HEK293T (cell line): ENCODE measurements around the gene RPL5.

Source experiments
- ARNT ChIP-seq: fragments of 450-650 bp; IDR thresholded peaks from 2 replicates; pipeline ENCODE4 v1.6.1; 2017; ENCODE audit warnings: mild to moderate bottlenecking
- BHLHE40 ChIP-seq: fragments of 450-650 bp; IDR thresholded peaks from 2 replicates; pipeline ENCODE4 v1.6.1; 2016; ENCODE audit warnings: mild to moderate bottlenecking, moderate library complexity, borderline replicate concordance
- CTBP1 ChIP-seq: fragments of 450-650 bp; IDR thresholded peaks from 2 replicates; pipeline ENCODE4 v1.6.1; 2016; ENCODE audit warnings: borderline replicate concordance
- FOXK2 ChIP-seq: fragments of 450-650 bp; IDR thresholded peaks from 2 replicates; pipeline ENCODE4 v1.6.1; 2016; ENCODE audit warnings: mild to moderate bottlenecking
- FOXM1 ChIP-seq: fragments of 450-650 bp; IDR thresholded peaks from 2 replicates; pipeline ENCODE4 v1.6.1; 2017; ENCODE audit warnings: mild to moderate bottlenecking, borderline replicate concordance
- HDGF ChIP-seq: fragments of 450-650 bp; IDR thresholded peaks from 2 replicates; pipeline ENCODE4 v1.6.1; 2017; ENCODE audit warnings: antibody characterized with exemption, borderline replicate concordance
- LEF1 ChIP-seq: fragments of 450-650 bp; IDR thresholded peaks from 2 replicates; pipeline ENCODE4 v1.6.1; 2017; ENCODE audit warnings: mild to moderate bottlenecking, borderline replicate concordance
- SP1 ChIP-seq: fragments of 450-650 bp; IDR thresholded peaks from 2 replicates; pipeline ENCODE4 v1.6.1; 2017
- SUZ12 ChIP-seq: fragments of 450-650 bp; IDR thresholded peaks from 2 replicates; pipeline ENCODE4 v1.6.1; 2016; ENCODE audit warnings: mild to moderate bottlenecking
- TARDBP ChIP-seq: fragments of 450-650 bp; IDR thresholded peaks from 2 replicates; pipeline ENCODE4 v1.6.1; 2016
- TF ChIP-seq, protein P1 (sequence below): fragments of 450-650 bp; IDR thresholded peaks from 2 replicates; pipeline ENCODE4 v1.6.1; 2016

DNA sequence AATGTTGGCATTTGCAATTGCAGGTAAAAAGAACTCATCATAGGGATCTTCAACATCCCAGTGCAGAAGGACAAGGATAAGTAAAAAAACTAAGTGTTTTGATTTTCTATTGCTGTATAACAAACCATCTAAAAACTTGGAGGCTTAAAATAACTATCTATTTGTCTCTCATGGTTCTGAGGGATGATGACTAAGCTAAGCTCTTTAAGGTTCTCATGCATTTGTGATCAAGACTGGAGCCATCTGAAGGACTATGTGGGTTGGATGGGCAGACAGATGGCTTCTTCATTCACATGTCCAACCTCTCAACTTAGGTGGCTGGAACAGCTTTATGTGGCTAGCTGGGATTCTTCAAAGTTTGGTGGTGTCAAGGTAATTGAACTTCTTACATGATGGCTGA is 51.5 kb downstream of the RPL5 start:
- TF ChIP-seq TARDBP (no peak), FOXM1 (no peak), SUZ12 (no peak), CTBP1 (no peak), BHLHE40 (no peak), SP1 (no peak), LEF1 (no peak), ARNT (no peak), HDGF (no peak), FOXK2 (no peak)
- TF ChIP-seq, protein P1, sequence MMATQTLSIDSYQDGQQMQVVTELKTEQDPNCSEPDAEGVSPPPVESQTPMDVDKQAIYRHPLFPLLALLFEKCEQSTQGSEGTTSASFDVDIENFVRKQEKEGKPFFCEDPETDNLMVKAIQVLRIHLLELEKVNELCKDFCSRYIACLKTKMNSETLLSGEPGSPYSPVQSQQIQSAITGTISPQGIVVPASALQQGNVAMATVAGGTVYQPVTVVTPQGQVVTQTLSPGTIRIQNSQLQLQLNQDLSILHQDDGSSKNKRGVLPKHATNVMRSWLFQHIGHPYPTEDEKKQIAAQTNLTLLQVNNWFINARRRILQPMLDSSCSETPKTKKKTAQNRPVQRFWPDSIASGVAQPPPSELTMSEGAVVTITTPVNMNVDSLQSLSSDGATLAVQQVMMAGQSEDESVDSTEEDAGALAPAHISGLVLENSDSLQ = no peak
